Putamen (tissue), 1 donor: Measurements from ENCODE around the gene C18orf32.
"Not testable (repeated sequence)": the region's sequence is repeated elsewhere in the genome, so short reads cannot be mapped to it uniquely, and the experiment has no call there.

Experiments
- DNase-seq: peaks from one replicate; pipeline ENCODE4 v3.0.0-alpha.2; 2016; ENCODE audit warnings: low spot score

C18orf32 gene

GRCh38 chr18:49500201-49500921 lies 13.3 kb upstream of the C18orf32 start:
- DNase-seq, result no peak

GRCh38 chr18:49499046-49499637 lies 12.1 kb upstream of the C18orf32 start:
- DNase-seq, result no peak

DNA sequence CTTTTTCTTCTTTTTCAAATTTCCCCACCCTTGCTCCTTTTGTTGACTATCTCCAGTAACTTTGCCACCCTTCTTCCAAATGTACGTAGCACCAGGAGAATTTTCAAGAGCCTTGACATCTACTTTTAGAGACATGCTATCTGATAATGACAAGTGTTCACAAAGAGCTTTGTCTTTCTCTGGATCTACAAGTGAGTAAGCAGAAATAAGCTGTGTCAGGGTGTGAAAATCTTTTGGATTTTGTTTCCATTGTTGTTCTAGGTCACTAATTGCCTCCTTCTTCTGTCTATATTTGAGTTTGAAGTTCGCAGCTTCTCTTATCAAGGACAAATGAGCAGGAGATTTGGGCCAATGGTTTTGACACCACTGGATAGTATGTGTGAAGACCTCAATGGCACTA lies 8.4 kb upstream of the C18orf32 start:
- DNase-seq, result no peak

- no peak for DNase-seq
Measured at GRCh38 chr18:49495076-49495475, 8.0 kb upstream of the C18orf32 start.

- no peak for DNase-seq
Measured at GRCh38 chr18:49494660-49495059, 7.6 kb upstream of the C18orf32 start.

DNA sequence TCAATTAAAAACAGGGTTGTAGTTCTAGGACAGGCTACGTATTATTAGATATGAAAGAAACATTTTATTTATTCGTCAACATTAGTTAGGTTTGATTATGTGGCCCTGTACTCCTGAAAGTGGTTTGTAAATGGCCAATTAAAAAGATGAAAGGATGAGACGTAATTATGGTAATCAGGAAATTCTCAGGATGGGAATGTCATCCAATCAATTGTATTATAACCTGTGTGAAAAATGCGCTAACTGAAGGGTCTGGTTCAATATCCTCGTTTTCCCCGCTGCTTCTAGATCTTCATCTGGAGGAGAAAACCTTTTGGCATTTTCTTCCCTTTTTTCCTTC lies 5.6 kb upstream of the C18orf32 start:
- DNase-seq, result no peak

GRCh38 chr18:49491857-49492693 lies 5.0 kb upstream of the C18orf32 start, which contains the start of gene RPL17:
Gene RPL17, minus strand, starts transcription at chr18:49492465.
- DNase-seq, result peak; percentile 97

DNA sequence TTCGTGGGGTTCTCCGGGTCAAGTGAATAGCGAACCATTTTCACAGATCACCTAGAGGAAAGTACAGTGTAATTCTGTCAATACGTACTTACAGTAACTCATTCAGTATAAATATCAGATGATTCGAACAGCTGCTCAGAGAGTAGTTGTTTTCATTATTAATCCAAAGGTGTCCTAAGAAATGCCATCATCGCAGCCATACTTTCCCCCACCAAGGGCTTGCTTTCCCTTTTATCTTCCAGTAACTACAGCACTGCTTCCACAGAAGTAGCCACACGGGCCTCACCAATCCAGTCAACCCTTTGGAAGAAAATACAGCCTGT lies 4.5 kb upstream of the C18orf32 start:
- DNase-seq, result no peak

DNA sequence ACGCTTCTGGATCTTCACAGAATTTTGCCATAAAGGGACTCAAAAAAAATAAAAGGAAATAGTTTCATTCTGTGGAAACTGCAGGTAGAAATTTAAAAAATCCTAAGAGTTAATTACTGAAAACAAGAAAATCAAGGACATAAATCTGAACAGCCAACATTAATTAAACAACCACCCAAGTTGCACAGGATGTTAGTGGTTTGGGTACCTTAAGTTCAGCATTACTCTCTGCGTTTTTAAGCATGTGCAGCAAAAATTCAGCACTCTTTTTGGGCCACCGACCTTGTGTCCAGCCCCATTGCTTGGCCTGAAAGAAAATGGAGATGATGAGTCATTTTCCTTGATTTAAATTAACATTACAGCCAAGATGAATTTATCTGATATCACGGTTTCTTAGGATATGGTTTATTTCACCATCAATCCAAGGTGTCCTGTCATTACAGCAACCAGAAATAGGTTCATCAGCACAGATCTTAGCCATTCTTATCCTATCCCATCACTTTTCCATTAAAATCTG lies 3.3 kb upstream of the C18orf32 start:
- DNase-seq, result no peak

- DNase-seq, result no peak
Measured at GRCh38 chr18:49487711-49488310, 777 bp upstream of the C18orf32 start.

- peak; percentile 34 for DNase-seq
Measured at GRCh38 chr18:49486606-49486952, 455 bp downstream of the C18orf32 start.

DNA sequence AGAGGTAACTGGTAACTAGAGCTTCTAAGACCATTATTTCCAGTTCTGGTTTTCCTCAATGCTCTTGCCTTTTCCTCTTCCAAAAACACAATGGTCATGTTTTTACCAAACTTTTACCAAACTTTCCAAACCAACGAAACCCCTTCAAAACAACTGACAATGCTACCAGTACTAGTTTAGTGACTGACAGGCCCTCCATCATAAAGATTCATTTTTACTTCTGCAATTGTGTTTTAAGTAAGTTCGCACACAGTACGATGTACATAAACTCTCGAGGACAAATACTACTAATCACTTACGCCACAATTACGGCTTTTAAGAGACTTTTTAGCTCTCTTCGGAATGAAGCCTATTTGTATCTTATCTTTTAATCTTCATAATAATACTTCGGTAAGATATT lies 900 bp downstream of the C18orf32 start:
- no peak for DNase-seq

DNA sequence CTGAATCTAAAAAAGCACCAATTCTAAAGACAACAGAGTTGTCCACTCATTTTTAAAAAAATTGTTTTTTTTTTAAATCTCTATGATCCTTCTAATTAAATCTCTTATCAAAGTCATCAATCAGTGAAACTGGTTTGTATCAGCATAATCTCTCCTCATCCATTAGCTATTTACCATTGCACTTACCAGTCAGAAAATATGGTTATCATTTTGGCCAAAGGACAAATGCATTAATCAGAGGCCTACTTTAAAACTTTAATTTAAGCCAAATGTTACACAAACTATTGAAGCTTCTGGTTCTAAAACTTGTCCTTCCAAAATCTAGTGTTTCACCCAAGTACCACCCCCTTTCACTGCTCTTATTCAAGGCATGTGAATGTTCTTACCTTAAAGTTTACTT lies 3.8 kb downstream of the C18orf32 start:
- DNase-seq, result no peak

DNA sequence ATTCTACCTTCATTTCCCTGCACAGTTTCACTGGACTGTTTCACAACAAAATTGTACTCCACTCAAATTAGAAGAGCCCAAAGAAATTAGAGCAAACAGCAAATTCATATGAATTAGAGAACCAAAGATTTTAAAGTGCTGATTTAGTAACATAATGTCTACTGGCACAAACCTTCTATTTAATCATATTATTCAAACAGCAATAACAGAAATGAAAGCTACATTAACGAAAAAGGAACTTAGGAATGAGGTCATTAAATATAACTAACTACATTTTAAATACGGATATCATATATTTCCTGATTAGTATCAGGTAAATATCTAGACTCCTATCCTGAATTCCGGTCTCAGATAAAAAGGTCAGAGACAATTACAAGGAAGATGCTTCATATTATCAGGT lies 5.1 kb downstream of the C18orf32 start:
- DNase-seq, result no peak

DNA sequence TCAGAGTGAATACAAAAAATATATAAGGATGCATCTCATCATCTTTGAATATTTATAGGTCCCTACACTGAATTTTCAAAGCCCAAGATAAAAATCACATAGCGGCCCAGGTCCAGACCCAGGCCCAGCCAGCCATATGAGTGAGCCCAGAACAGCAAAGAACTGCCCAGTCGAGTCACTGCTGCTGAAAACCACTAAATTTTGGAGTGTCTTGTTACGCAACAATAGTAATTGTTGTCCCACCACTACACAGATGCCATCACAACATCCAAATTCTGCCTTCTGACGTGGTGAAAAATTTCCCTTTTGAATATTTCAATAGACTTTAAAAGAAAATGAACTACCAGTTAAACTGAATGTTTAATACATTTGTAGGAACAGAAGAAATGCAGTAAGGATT lies 5.7 kb downstream of the C18orf32 start:
- no peak for DNase-seq

- DNase-seq, result no peak
Measured at GRCh38 chr18:49479381-49480137, 7.5 kb downstream of the C18orf32 start.

GRCh38 chr18:49476664-49477411 lies 10.2 kb downstream of the C18orf32 start:
- no peak for DNase-seq

DNA sequence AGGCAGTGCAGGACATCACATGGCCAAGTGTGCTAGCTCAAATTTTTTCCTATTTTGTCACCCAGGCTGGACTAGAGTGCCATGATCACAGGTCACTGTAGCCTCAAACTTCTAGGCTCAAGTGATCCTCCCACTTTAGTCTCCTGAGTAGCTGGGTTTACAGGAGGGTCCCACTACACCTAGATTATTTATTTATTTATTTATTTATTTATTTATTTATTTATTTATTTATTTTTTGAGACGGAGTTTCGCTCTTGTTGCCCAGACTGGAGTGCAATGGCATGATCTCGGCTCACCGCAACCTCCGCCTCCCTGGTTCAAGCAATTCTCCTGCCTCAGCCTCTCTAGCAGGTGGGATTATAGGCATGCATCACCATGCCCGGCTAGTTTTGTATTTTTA lies 12.1 kb downstream of the C18orf32 start:
- DNase-seq, result not testable (repeated sequence)

DNA sequence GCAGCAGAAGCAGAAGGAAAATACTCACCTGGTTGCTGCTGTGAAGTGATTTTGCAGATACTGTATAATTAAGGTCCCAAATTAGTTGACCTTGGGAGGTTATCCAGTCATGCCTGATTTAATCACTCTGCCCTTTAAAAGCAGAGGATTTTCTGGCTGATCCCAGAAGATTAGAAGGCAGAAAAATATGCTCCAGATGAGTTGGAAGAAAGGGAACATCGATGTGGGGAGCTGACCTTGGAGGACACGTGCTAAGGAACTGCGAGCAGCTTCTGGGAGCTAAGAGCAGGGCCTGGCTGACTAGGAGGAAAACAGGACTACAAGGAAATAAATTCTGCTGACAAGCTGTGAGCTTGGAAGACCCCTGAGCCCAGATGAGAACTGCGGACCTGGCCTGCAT lies 13.3 kb downstream of the C18orf32 start:
- DNase-seq, result no peak

DNA sequence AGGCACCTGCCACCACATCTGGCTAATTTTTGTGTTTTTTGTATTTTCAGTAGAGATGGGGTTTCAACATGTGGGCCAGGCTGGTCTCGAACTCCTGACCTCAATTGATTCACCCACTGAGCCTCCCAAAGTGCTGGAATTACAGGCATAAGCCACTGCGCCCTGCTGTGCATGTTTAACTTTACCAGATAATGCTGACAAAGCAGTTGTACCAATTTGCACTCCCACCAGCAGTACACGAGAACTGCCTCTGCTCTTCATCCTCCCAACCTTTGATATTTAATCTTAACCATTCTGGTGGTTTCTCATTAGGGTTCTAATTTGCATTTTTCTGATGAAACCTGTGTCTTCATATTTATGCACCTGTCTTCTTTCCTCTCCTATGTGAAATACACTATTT lies 14.6 kb downstream of the C18orf32 start:
- DNase-seq, result no peak

DNA sequence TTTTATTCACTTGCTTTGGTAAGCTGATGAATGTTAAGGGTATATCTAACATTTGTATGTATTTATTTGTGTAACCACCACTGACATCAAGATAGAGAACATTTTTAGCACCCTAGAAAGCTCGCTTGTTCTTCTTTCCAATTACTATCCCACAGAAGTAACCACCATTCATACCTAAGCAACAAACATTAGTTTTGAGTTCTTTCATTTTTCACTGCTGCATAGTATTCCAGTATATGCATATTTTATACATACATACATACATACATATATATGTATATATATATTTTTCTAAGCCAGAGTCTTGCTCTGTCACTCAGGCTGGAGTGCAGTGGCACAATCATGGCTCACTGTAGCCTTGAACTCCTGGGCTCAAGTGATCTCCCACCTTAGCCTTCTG lies 15.5 kb downstream of the C18orf32 start:
- DNase-seq, result no peak
